Measurements from ENCODE around the gene GRAP2. TPM values are rescaled to one million over a fixed set of nuclear protein-coding genes. Genes with fewer than 3 reads are reported as not detected.
A peak's percentile ranks its signal among the peaks of the same experiment; 100 is the strongest.

The GRAP2 gene
- total RNA-seq, 1 donor from 2014 or later: 10.1 TPM

DNA sequence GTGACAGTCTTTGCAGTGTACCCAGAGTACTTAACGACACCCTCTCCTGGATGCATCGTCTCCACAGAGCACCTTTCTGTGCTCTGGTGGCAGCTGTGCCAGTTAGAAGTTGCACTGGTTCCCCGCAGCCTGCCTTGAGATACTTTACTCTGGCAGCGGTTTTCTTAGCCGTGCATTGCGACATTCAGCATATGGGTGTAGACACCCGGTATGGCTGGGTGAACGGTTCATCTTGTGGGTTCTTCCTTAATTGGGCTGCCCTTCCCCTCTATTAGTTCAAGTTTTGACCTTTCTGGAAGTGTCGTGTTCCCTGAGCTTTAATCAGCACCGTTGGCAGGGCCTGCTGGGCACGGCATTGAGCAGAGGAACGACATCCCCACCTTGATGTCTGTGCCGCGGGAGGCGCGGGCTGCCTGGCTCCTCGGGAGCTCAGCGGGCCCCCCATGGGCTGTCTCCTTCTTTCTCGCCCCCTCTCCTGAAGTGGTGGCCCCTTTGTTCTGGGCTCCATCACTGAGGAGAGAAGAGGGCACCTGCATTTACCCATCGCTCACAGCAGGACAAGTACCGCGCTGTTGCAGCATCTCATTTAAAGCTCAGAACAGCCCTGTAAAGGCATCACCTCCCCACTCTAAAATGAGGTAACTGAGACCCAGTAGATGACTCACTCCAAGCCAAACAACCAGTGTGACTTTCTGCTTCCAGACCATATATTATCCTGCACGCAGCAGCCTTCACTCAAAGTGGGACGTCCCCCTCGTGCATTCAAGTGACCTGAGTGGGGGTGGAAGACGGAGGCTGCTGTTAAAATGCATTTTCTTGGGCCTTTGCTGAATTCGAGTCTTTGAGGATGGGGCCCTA, 107.2 kb downstream of the GRAP2 start:
- Histone ChIP-seq H3K4me3 (no peak overlapping the region), H3K4me1 (no peaks in the 10 kb centered on the region), H3K9me3 (no peaks in the 10 kb centered on the region), H3K36me3 (no peaks in the 10 kb centered on the region), H3K27ac (no peak overlapping the region), H3K27me3 (peaks cover 42% of the 10 kb centered on the region)
- ATAC-seq: peak; percentile 81
- TF ChIP-seq, protein P1, sequence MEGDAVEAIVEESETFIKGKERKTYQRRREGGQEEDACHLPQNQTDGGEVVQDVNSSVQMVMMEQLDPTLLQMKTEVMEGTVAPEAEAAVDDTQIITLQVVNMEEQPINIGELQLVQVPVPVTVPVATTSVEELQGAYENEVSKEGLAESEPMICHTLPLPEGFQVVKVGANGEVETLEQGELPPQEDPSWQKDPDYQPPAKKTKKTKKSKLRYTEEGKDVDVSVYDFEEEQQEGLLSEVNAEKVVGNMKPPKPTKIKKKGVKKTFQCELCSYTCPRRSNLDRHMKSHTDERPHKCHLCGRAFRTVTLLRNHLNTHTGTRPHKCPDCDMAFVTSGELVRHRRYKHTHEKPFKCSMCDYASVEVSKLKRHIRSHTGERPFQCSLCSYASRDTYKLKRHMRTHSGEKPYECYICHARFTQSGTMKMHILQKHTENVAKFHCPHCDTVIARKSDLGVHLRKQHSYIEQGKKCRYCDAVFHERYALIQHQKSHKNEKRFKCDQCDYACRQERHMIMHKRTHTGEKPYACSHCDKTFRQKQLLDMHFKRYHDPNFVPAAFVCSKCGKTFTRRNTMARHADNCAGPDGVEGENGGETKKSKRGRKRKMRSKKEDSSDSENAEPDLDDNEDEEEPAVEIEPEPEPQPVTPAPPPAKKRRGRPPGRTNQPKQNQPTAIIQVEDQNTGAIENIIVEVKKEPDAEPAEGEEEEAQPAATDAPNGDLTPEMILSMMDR (IDR thresholded peaks at IDR 0.05): no peak
- intact Hi-C loops (cut with DNase I): no loop called here
- DNase-seq: no peak

DNA sequence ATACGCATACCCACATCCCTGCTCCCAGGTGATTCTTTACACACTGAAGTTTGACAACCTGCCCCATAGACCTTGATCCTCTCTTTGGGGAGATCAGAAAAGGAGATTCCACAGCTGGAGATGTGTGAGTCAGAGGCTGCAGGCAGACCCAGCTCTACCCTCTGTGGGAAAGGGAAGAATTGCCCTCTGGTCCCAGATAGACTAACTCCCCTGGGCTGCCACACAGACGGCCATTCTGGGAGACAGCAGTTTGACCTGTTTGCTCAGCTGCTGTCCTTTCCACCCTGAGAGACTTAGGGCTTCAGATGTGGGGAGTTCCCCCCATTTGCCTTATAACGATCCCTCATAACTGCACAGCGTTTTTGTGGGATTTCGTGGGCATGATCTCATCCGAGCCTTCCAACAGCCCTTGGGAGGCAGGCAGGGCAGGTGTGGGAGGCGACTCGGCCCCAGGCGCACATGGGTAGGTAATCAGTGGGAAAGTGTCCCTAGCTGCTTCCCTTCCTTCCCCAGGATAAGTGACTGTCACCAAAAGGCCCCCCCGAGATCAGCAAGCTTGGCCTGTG, 107.9 kb downstream of the GRAP2 start:
- no peaks in the 10 kb centered on the region for H3K4me1 ChIP-seq
- H3K4me3 ChIP-seq: no peak overlapping the region
- H3K9me3 ChIP-seq: no peaks in the 10 kb centered on the region
- no peak for DNase-seq
- intact Hi-C loops (cut with DNase I): no loop called here
- H3K27ac ChIP-seq: no peak overlapping the region
- peaks cover 42% of the 10 kb centered on the region for H3K27me3 ChIP-seq
- H3K36me3 ChIP-seq: no peaks in the 10 kb centered on the region
- ATAC-seq: no peak
- TF ChIP-seq, protein P1 (IDR thresholded peaks at IDR 0.05): no peak

DNA sequence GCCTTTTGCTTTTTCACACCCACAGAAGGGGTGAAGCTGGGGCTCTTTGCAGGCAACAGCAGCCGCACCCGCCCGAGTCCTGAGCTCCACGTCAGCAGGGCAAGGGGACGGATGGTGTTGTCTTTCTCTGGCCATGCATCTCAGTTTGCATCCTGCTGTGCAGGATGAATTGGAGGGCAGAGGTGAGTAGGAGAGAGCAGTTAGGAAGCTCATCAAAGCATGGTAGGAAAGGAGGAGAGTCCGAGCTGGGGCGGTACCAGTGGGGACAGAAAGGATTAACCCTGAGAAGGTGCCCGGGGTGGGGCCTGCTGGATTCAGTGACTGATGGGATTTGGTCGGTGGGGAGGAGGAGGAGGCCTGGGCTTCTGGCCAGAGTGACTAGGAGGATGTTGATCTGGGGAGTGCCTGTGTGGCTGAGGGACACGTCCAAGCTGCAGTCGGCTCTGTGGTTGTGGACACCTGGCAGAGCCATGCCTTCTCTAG, 108.4 kb downstream of the GRAP2 start:
- no peak for ATAC-seq
- DNase-seq: no peak
- Histone ChIP-seq H3K27ac (no peak overlapping the region), H3K4me3 (no peak overlapping the region), H3K4me1 (no peaks in the 10 kb centered on the region), H3K9me3 (no peaks in the 10 kb centered on the region), H3K27me3 (peaks cover 42% of the 10 kb centered on the region), H3K36me3 (no peaks in the 10 kb centered on the region)
- TF ChIP-seq, protein P1 (IDR thresholded peaks at IDR 0.05): no peak
- intact Hi-C loops (cut with DNase I): no loop called here

DNA sequence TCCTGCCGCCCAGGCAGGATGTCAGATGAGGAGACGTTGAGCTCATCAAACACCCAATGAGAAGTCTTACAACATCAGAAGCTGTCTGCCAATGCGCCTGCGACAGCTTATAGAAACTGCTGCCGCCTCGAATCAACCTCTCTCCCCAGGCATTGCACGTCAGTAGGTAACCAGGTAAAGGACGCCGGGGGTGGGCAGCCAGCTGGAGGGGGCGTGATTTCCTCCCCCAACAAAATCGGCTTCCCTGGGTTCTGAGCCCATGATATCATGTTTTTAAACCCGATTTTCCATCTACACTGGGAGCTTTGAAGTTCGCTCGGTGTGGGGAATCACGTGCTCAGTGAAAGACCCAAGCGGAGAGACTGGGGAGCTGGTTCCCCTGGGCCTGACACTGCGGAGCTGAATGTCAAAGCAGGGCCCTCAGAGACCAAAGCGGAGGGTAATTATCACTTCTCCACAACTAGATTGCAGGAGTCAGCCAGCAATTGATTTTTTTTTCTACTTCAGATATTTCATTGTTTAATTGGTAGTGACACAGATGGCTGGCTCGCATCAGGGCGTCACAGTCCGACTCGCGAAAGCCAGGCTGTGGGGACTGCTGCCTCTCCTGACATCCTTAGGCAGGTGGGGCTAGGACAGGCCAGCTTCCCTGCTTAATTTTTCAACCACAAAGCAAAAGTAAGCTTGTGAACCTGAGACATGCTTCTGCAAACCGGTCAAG, 109.2 kb downstream of the GRAP2 start:
- no peak overlapping the region for H3K27ac ChIP-seq
- TF ChIP-seq, protein P1 (IDR thresholded peaks at IDR 0.05): no peak
- intact Hi-C loops (cut with DNase I): loop anchor here (10.0 kb wide), 1 partner anchor 55 kb away; no protein-coding TSS in a partner anchor
- peaks cover 42% of the 10 kb centered on the region for H3K27me3 ChIP-seq
- H3K9me3 ChIP-seq: no peaks in the 10 kb centered on the region
- H3K4me1 ChIP-seq: no peaks in the 10 kb centered on the region
- no peak overlapping the region for H3K4me3 ChIP-seq
- no peaks in the 10 kb centered on the region for H3K36me3 ChIP-seq
- ATAC-seq: no peak
- DNase-seq: no peak

DNA sequence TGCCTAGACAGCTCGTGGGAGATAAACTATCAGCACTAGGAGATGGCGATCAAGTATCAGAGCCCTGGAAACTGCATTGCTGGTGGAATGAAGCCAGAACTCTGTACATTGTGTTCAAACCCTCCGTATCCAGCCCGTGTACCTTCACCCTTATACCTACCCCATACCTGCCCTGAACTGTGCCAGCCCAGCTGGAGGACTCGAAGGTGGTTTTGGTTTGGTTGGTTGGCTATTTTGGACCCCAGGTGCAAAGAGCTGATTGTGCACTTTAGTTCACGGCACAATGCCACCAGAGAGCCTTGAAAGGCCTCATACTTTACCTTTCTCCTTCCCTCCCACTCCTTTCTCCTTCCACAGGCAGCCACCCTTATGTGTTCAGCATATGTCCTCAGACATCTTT, 109.9 kb downstream of the GRAP2 start:
- H3K9me3 ChIP-seq: no peaks in the 10 kb centered on the region
- H3K4me3 ChIP-seq: no peak overlapping the region
- TF ChIP-seq, protein P1 (IDR thresholded peaks at IDR 0.05): no peak
- peaks cover 42% of the 10 kb centered on the region for H3K27me3 ChIP-seq
- no peaks in the 10 kb centered on the region for H3K4me1 ChIP-seq
- no peak for ATAC-seq
- no peaks in the 10 kb centered on the region for H3K36me3 ChIP-seq
- intact Hi-C loops (cut with DNase I): loop anchor here (10.0 kb wide), 1 partner anchor 56 kb away; no protein-coding TSS in a partner anchor
- DNase-seq: no peak
- H3K27ac ChIP-seq: no peak overlapping the region

All from upper lobe of right lung (tissue), 1 donor.